ENCODE data around the gene FOXP4.
A peak's percentile ranks its signal among the peaks of the same experiment; 100 is the strongest.

The FOXP4 gene

DNA sequence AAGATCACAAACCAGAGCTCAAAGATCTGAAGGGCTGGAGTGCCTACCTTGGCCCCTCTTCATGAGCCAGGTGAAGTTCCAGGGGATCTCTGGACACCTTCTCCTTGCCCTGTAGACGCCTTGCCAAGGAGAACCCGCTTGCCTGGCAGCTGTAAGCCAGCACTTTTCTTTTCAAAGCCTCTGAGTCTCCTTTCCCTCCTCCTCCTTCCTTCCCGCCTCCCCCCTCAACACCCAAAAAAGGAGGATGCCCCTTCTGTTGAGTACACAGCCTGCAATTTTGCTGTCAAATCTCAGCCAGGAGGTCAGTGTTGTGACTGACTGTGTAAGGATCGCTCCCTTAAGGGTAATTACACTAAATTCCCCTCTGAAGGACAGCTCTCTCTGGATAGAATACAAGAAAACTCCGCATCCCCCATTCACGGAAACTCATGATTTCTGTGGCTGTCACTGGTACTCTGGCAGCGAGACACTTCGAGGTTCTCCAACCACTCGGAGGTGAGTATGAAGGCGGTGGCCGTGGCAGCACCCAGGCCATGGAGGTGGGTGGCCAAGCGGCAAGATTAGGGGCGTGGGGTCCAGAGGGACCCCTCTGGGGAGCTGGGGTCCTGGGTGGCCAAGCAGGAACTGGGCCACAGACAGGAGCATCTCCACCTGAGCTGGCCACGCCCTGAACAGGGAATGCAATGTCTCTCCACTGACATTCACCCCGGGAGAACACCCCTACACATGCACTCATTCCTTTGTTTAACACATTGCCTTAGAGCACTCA lies 23.2 kb upstream of the FOXP4 start:
- no peak overlapping the region for H3K4me3 ChIP-seq (ENCODE audit: low read length)
- TF ChIP-seq, protein P1, sequence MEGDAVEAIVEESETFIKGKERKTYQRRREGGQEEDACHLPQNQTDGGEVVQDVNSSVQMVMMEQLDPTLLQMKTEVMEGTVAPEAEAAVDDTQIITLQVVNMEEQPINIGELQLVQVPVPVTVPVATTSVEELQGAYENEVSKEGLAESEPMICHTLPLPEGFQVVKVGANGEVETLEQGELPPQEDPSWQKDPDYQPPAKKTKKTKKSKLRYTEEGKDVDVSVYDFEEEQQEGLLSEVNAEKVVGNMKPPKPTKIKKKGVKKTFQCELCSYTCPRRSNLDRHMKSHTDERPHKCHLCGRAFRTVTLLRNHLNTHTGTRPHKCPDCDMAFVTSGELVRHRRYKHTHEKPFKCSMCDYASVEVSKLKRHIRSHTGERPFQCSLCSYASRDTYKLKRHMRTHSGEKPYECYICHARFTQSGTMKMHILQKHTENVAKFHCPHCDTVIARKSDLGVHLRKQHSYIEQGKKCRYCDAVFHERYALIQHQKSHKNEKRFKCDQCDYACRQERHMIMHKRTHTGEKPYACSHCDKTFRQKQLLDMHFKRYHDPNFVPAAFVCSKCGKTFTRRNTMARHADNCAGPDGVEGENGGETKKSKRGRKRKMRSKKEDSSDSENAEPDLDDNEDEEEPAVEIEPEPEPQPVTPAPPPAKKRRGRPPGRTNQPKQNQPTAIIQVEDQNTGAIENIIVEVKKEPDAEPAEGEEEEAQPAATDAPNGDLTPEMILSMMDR (conservative IDR thresholded peaks at IDR 0.05; ENCODE audit: low read length), result no peak
- DNase-seq (ENCODE audit: low read depth), result no peak

DNA sequence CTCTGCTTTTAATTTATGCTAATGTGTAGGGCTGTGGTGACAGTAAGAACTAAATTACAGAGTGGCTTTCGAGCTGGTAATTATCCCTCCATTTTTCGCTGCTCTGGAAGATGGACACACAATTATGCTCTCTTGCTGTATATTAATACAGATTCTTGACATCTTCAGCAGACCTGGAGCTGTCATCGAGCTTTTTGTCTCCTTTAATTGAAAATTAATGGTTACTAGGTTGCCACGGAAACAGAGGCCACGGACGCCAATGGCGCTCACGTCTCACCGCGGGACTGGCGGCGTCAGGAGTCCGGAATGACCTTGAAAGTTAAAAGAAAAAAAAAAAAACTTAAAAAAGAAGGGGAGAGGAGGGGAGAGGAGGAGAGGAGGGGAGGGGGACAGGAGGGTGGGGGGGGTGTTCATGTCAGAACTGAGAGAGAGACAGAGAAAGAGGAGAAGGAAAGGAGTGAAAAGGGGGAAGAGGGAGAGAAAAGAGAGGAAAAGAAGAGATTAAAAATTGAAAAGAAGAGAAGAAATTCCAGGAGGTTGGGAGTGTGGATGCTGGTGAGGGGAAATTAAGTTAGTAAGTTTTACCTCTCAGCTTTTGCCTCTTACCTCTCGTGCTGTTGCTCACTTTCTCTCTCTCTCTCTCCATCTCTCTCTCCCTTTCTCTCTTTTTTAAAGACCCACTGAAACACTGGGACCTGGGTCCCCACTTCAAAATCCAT lies 22.1 kb upstream of the FOXP4 start:
- no peak for DNase-seq (ENCODE audit: low read depth)
- TF ChIP-seq, protein P1 (conservative IDR thresholded peaks at IDR 0.05; ENCODE audit: low read length), result no peak
- H3K4me3 ChIP-seq (ENCODE audit: low read length), result no peak overlapping the region

DNA sequence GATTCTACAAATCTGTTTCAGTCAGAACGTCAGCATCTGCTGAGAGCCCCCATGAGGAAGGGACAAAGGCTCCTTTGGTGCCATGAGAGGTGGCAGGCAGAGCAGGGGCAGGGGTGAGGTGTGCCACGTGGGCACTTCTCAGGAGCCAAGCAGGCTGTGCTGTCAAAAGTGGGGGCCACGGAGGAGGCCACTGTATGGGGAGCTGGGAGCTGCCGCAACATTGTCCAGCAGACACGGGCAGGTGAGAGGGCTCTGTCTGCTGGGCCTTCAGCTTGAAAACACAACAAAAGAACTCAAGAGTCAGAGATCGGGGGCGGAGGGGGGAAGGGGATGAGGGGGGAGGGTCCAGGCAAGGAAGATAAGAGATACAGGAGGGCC lies 21.6 kb upstream of the FOXP4 start:
- H3K4me3 ChIP-seq (ENCODE audit: low read length), result no peak overlapping the region
- no peak for DNase-seq (ENCODE audit: low read depth)
- TF ChIP-seq, protein P1 (conservative IDR thresholded peaks at IDR 0.05; ENCODE audit: low read length), result no peak

DNA sequence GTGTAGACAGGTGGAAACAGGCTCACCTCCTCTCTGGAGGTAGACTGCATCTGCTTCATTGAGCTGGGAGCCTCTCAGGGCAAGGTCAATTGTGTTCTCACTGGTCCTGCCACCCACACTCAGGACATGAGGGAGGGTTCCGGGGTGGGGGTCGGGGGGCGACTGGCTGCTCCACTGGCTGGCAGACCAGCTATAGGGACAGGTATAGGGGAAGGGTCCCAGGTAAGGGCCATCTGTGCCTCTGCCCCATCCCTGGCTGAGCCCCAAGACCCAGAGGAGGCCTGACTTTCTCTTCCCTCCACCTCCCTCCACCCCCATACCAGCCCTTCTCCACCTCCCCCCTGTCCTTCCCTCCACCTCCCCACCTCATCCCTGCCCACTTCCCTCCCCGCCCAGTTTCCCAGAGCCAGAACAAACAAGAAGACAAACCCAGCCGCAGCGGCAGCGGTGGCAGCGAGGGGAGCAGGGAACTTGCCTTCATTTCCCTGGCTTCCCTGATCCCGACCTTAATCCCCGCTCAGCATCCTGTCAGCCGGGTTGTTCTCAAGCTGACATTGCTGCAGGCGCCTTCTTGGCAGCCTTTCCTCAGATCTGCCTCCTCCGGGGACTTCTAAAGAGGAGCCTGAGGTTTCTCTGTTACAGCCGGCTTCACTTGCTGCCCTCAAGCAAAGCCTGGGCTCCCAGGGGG lies 18.3 kb upstream of the FOXP4 start:
- TF ChIP-seq, protein P1 (conservative IDR thresholded peaks at IDR 0.05; ENCODE audit: low read length), result no peak
- H3K4me3 ChIP-seq (ENCODE audit: low read length), result no peak overlapping the region
- peak; percentile 28 for DNase-seq (ENCODE audit: low read depth)

DNA sequence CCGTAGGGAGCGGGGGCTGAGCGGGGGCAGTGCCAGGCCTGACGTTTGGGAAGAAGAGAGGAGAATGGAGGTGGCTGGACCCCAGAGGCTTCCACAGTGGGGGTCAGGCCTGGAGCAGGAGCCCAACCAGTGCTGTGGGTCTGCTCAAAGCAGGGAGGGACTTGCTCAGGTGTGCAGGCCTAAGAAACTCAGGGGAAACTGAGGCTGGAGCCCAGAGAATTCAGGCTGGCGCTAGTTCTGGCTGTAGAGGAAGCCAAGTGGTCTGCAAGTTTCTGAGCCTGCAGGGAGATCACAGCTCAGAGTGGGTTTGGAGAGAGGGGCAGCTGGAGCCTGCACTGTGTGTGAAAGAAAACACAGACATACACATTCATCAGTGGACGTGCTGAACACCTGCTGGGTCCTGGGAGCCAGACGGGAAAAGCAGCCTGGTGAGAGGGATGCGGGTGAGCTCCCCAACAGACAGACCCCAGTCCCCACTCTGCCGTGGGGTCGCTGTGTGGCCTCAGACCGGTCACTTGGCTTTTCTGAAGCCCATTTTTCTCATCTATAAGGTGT lies 17.7 kb upstream of the FOXP4 start:
- no peak for DNase-seq (ENCODE audit: low read depth)
- TF ChIP-seq, protein P1 (conservative IDR thresholded peaks at IDR 0.05; ENCODE audit: low read length), result no peak
- H3K4me3 ChIP-seq (ENCODE audit: low read length), result no peak overlapping the region

DNA sequence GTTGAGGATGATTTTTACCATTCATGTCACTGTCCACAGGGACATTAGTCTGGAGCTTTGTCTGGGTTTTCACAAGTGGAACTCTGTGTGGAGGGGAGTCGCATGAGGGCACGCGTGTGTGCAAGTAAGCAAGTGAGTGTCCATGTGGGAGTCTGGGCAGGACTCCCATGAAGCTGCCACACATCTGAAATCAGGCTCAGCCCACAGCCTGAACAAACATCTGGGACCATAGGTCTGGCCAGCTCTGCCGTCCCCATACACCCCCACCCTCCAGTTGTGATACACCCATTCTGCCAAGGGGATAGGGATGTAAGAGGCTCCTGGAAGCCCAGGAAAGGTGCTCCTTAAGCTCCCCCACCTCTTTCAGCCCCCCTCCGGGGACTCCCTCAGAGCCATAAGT lies 17.1 kb upstream of the FOXP4 start:
- TF ChIP-seq, protein P1 (conservative IDR thresholded peaks at IDR 0.05; ENCODE audit: low read length), result no peak
- no peak for DNase-seq (ENCODE audit: low read depth)
- no peak overlapping the region for H3K4me3 ChIP-seq (ENCODE audit: low read length)

Data from AG10803 (cell line).